ENCODE measurements around the gene GIPC2. TPM values are rescaled to one million over a fixed set of nuclear protein-coding genes. Genes with fewer than 3 reads are reported as not detected.
"Not testable (repeated sequence)": the region's sequence is repeated elsewhere in the genome, so short reads cannot be mapped to it uniquely, and the experiment has no call there.

The GIPC2 gene
- total RNA-seq, 2 donors from 2014 or later: 0.32 to 0.62 TPM

DNA sequence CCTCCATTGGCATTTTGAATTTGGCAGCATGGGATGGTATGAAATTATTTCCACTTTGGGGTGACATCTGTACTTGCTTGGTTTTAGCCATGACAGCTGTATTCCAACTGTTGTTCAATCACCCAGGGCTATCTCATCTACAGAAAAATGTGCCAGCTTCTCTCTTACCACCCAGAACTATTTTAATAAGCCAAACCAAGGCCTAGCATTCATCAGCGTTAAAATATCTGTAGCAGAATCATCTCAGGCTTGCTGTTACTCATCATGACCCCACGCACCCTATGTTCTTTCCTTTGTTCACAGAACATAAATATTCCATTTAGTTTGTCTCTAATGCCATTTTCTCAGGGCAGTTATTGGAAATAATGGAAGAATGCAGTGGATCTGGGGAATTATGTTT, 49.8 kb downstream of the GIPC2 start:
- H3K9me3 Mint-ChIP-seq: no peaks in the 10 kb centered on the region
- H3K4me3 Mint-ChIP-seq: no peak overlapping the region
- DNase-seq (no peak), ATAC-seq (replicated peaks in 1 of 2) (no peak)
- H3K27ac Mint-ChIP-seq: no peak overlapping the region
- H3K36me3 Mint-ChIP-seq (ENCODE audit: insufficient read depth in 2 of 2): peaks cover 0 to 1% of the 10 kb centered on the region in 2 donors
- peaks cover 14% of the 10 kb centered on the region for H3K27me3 Mint-ChIP-seq (ENCODE audit: low read depth)
- H3K4me1 Mint-ChIP-seq (ENCODE audit: low read depth): no peaks in the 10 kb centered on the region

GRCh38 chr1:78096017-78096416, 50.3 kb downstream of the GIPC2 start:
- H3K27me3 Mint-ChIP-seq (ENCODE audit: low read depth): peaks cover 10% of the 10 kb centered on the region
- ATAC-seq (replicated peaks in 1 of 2): no peak
- peaks cover 0 to 1% of the 10 kb centered on the region in 2 donors for H3K36me3 Mint-ChIP-seq (ENCODE audit: insufficient read depth in 2 of 2)
- no peak overlapping the region for H3K27ac Mint-ChIP-seq
- H3K4me1 Mint-ChIP-seq (ENCODE audit: low read depth): no peaks in the 10 kb centered on the region
- no peak overlapping the region for H3K4me3 Mint-ChIP-seq
- DNase-seq: no peak
- H3K9me3 Mint-ChIP-seq: no peaks in the 10 kb centered on the region

DNA sequence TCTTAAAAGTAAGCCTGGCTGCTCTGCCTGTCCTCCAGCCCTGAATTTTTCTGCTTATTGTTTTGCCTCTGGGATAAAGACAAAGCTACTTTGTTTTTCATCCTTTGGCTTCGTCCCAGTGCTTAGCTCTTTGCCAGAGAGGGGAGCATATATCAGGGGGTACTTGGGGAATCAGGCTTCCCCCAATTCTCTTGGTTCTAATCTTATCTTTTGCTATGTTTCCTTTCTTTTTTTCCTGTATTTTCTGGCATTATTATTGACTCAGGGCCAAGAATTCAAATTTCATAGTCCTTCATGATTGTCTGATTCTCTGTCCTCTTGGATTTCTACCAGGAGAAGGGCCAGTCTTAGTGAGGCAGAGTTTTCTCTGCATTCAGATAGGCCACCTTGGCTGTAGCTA, 51.2 kb downstream of the GIPC2 start:
- Mint-ChIP-seq H3K27me3 (ENCODE audit: low read depth) (peaks cover under 1% of the 10 kb centered on the region), H3K4me3 (no peak overlapping the region), H3K4me1 (ENCODE audit: low read depth) (no peaks in the 10 kb centered on the region), H3K9me3 (no peaks in the 10 kb centered on the region), H3K36me3 (ENCODE audit: insufficient read depth in 2 of 2) (peaks cover 0 to 1% of the 10 kb centered on the region in 2 donors), H3K27ac (no peak overlapping the region)
- no peak for DNase-seq
- ATAC-seq (replicated peaks in 1 of 2): no peak

DNA sequence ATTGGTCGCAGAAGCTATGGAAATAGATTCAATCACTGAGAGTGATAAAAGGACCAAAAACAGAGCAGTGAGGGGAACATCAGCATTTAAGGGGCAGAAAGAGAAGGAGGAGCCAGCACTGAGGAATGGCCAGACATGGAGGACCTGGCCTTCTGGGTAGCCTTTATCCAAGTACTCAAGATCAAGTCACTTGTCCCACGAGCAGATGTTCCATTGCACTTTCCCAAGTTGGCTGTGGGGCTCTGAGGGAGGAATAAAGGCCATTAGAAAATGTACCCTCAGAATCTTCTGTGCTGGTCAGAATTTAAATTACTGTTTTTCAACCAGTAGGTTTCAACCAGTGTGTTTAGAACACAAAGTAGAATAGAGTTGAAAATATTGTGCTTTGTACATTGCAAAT, 55.3 kb downstream of the GIPC2 start:
- Mint-ChIP-seq H3K27ac (no peak overlapping the region), H3K9me3 (no peaks in the 10 kb centered on the region), H3K36me3 (ENCODE audit: insufficient read depth in 2 of 2) (peaks cover 0 to 1% of the 10 kb centered on the region in 2 donors), H3K4me1 (ENCODE audit: low read depth) (no peaks in the 10 kb centered on the region), H3K4me3 (no peak overlapping the region), H3K27me3 (ENCODE audit: low read depth) (no peaks in the 10 kb centered on the region)
- ATAC-seq (replicated peaks in 1 of 2) (no peak), DNase-seq (no peak)

- Mint-ChIP-seq H3K27ac (no peak overlapping the region), H3K4me3 (no peak overlapping the region), H3K36me3 (ENCODE audit: insufficient read depth in 2 of 2) (peaks cover 0 to 1% of the 10 kb centered on the region in 2 donors), H3K27me3 (ENCODE audit: low read depth) (no peaks in the 10 kb centered on the region), H3K4me1 (ENCODE audit: low read depth) (no peaks in the 10 kb centered on the region), H3K9me3 (no peaks in the 10 kb centered on the region)
- DNase-seq: no peak
- no peak for ATAC-seq (replicated peaks in 1 of 2)
Observed at GRCh38 chr1:78101514-78101913, 55.7 kb downstream of the GIPC2 start.

- Mint-ChIP-seq H3K4me3 (no peak overlapping the region), H3K27ac (no peak overlapping the region), H3K4me1 (ENCODE audit: low read depth) (no peaks in the 10 kb centered on the region), H3K27me3 (ENCODE audit: low read depth) (no peaks in the 10 kb centered on the region), H3K36me3 (ENCODE audit: insufficient read depth in 2 of 2) (peaks cover 0 to 1% of the 10 kb centered on the region in 2 donors), H3K9me3 (no peaks in the 10 kb centered on the region)
- DNase-seq: no peak
- ATAC-seq (replicated peaks in 1 of 2): no peak
Observed at GRCh38 chr1:78102082-78102481, 56.3 kb downstream of the GIPC2 start.

DNA sequence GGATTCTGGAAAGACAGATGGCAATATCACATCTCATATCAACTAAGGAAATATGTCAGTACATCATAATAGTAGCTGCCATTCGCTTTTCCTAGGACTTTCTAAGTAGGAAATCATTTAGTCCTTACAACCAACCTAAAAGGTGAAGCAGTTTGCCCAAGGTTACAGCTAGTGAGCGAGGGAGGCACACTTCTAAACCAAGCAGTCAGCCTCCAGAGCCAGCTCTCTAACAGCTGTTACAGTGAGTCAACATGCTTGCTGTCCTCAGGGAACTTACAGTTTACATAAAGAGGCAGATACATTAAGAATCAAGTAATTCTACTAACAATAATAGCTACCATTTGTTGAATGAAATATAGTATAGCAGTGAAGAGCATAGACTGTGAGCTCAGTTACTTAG, 57.1 kb downstream of the GIPC2 start:
- H3K9me3 Mint-ChIP-seq: no peaks in the 10 kb centered on the region
- H3K4me3 Mint-ChIP-seq: no peak overlapping the region
- H3K4me1 Mint-ChIP-seq (ENCODE audit: low read depth): no peaks in the 10 kb centered on the region
- no peaks in the 10 kb centered on the region for H3K36me3 Mint-ChIP-seq (ENCODE audit: insufficient read depth in 2 of 2)
- H3K27ac Mint-ChIP-seq: no peak overlapping the region
- DNase-seq (no peak), ATAC-seq (replicated peaks in 1 of 2) (no peak)
- no peaks in the 10 kb centered on the region for H3K27me3 Mint-ChIP-seq (ENCODE audit: low read depth)

DNA sequence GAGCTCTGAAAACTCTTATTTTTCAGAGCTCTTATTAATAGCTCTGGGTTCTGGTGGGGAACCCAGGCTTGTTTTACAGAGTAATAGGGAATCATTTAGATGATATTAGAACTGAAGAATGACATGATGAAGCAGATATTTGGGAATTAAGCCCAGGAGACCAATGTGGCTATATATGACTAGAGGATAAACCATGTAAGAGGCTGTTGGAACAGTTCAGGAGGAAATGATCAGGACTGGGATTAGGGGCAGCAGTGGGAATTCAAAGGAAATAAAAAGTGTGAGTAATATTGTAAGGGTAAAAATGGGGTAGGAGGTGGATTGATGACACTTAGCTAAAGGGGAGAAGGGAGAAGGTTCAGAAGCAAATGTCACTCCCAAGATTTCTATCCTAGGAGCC, 58.6 kb downstream of the GIPC2 start:
- Mint-ChIP-seq H3K36me3 (ENCODE audit: insufficient read depth in 2 of 2) (no peaks in the 10 kb centered on the region), H3K9me3 (no peaks in the 10 kb centered on the region), H3K27me3 (ENCODE audit: low read depth) (no peaks in the 10 kb centered on the region), H3K4me3 (no peak overlapping the region), H3K27ac (no peak overlapping the region), H3K4me1 (ENCODE audit: low read depth) (no peaks in the 10 kb centered on the region)
- ATAC-seq (replicated peaks in 1 of 2) (no peak), DNase-seq (no peak)

DNA sequence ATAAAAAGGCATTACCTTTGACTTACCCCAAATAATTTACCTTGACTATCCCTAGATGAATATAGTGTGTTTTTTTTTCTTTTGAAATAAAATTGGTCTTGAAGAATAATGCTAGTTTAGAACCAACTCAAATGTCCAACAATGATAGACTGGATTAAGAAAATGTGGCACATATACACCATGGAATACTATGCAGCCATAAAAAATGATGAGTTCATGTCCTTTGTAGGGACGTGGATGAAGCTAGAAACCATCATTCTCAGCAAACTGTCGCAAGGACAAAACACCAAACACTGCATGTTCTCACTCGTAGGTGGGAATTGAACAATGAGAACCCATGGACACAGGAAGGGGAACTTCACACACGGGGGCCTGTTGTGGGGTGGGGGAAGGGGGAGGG, 63.9 kb downstream of the GIPC2 start:
- H3K27me3 Mint-ChIP-seq (ENCODE audit: low read depth); H3K4me1 Mint-ChIP-seq (ENCODE audit: low read depth); ATAC-seq (replicated peaks in 1 of 2); DNase-seq; H3K36me3 Mint-ChIP-seq (ENCODE audit: insufficient read depth in 2 of 2); H3K4me3 Mint-ChIP-seq; H3K27ac Mint-ChIP-seq; H3K9me3 Mint-ChIP-seq: not testable (repeated sequence)

DNA sequence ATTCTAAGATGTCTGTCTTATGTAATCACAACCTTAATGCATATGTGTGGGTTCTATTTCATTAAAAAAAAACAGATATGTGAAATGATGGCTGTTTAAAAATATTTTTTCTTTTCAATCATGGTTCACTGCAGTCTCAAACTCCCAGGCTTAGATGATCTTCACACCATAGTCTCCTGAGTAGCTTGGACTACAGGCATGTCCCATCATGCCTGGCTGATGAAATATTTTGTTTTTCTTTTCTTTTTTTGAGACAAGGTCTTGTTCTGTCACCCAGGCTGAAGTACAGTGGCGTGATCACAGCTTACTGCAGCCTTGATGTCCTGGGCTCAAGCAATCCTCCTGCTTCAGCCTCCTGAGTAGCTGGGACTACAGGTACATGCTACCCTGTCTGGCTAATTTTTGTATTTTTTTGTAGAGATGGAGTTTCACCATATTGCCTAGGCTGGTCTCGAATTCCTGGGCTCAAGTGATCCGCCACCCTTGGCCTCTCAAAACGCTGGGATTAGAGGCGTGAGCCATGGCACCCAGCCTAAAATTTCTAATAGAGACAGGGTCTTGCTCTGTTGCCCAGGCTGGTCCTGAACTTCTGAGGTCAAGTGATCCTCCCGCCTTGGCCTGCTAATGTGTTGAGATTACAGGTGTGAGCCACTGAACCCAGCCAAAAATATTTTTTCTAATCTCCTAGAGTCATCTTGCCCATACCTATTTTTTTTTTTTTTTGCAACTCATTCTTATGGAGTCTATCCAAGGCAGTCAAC, 67.6 kb downstream of the GIPC2 start:
- H3K4me1 Mint-ChIP-seq (ENCODE audit: low read depth): peaks cover 8% of the 10 kb centered on the region
- DNase-seq: no peak
- no peaks in the 10 kb centered on the region for H3K9me3 Mint-ChIP-seq
- no peak for ATAC-seq (replicated peaks in 1 of 2)
- no peaks in the 10 kb centered on the region for H3K36me3 Mint-ChIP-seq (ENCODE audit: insufficient read depth in 2 of 2)
- H3K4me3 Mint-ChIP-seq: no peak overlapping the region
- no peaks in the 10 kb centered on the region for H3K27me3 Mint-ChIP-seq (ENCODE audit: low read depth)
- H3K27ac Mint-ChIP-seq: no peak overlapping the region

DNA sequence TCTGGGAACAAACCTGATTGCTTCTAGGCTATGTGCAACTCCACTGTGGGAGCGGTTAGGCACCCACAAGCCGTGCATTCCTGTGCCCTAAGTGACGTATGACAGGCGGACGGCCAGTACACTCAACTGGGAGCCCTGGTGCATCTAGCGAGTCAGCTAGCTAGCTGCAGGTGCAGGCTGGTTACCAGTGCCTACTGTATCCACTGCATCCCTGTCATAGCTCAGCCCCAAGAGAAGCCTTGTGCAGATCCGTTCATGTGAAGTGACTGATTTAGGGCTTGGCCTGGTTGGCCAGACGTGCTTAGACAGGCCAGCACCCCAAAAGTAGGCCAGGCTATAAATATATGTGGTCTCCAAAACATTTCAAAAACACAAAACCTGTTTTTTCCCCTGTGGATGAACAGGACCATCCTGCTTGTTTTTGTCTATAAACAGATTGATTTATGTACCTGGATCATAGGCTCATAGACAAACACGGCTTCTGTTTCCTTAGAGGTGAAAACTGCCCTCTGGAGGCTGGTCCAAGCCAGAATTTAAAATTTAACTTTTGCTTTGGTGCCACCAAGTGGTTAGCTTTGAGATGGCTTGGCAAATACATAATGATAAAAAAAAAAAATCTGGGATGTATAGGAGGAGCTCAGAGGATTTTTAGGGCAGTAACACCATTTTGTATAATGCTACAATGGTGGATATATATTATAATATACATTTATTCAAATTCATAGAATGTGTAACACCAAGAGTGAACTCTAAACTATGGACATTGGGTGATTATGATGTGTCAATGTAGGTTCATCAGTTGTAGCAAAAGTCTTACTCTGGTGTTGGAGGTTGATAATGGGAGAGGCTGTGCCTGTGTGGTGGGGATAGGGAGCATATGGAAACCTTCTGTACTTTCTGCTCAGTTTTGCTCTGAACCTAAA, 68.5 kb downstream of the GIPC2 start:
- DNase-seq: peak; percentile 59 to 64
- Mint-ChIP-seq H3K4me3 (no peak overlapping the region), H3K36me3 (ENCODE audit: insufficient read depth in 2 of 2) (no peaks in the 10 kb centered on the region), H3K27me3 (ENCODE audit: low read depth) (no peaks in the 10 kb centered on the region), H3K27ac (peak overlapping the region; percentile 54), H3K9me3 (no peaks in the 10 kb centered on the region), H3K4me1 (ENCODE audit: low read depth) (peaks cover 8% of the 10 kb centered on the region)
- ATAC-seq (replicated peaks in 1 of 2): peak; percentile 88 to 90

GRCh38 chr1:78120485-78120884, 74.7 kb downstream of the GIPC2 start:
- not testable (repeated sequence) for H3K4me1 Mint-ChIP-seq (ENCODE audit: low read depth); H3K27ac Mint-ChIP-seq; H3K36me3 Mint-ChIP-seq (ENCODE audit: insufficient read depth in 2 of 2); H3K9me3 Mint-ChIP-seq; H3K4me3 Mint-ChIP-seq; H3K27me3 Mint-ChIP-seq (ENCODE audit: low read depth); ATAC-seq (replicated peaks in 1 of 2); DNase-seq

GRCh38 chr1:78121710-78122109, 75.9 kb downstream of the GIPC2 start:
- H3K4me1 Mint-ChIP-seq (ENCODE audit: low read depth): no peaks in the 10 kb centered on the region
- no peak overlapping the region for H3K27ac Mint-ChIP-seq
- H3K27me3 Mint-ChIP-seq (ENCODE audit: low read depth): no peaks in the 10 kb centered on the region
- DNase-seq (no peak), ATAC-seq (replicated peaks in 1 of 2) (no peak)
- H3K36me3 Mint-ChIP-seq (ENCODE audit: insufficient read depth in 2 of 2): no peaks in the 10 kb centered on the region
- no peak overlapping the region for H3K4me3 Mint-ChIP-seq
- no peaks in the 10 kb centered on the region for H3K9me3 Mint-ChIP-seq
